ENCODE measurements around the gene PIGL.

- TF ChIP-seq CTCF (IDR thresholded peaks at IDR 0.05) = no peak
- TF ChIP-seq E2F1 (CRISPR knock-in tag; IDR thresholded peaks at IDR 0.05) = no peak
- TF ChIP-seq NFYB (CRISPR knock-in tag; conservative IDR thresholded peaks at IDR 0.05; ENCODE audit: low read depth) = no peak
- no peak for TF ChIP-seq TP53 (CRISPR knock-in tag; IDR thresholded peaks at IDR 0.05)
- no peak for TF ChIP-seq ZNF138 (CRISPR knock-in tag; conservative IDR thresholded peaks at IDR 0.05)
- TF ChIP-seq TEAD1 (CRISPR knock-in tag; IDR thresholded peaks at IDR 0.05) = no peak
- TF ChIP-seq RELA (CRISPR knock-in tag; IDR thresholded peaks at IDR 0.05; ENCODE audit: borderline replicate concordance) = no peak
- no peak for TF ChIP-seq IRF2 (CRISPR knock-in tag; IDR thresholded peaks at IDR 0.05; ENCODE audit: borderline replicate concordance, low read depth)
- TF ChIP-seq PRDM15 (CRISPR knock-in tag; IDR thresholded peaks at IDR 0.05) = no peak
- no peak for TF ChIP-seq ESRRA (CRISPR knock-in tag; IDR thresholded peaks at IDR 0.05; ENCODE audit: borderline replicate concordance)
Observed at GRCh38 chr17:16282522-16282921, 65.5 kb downstream of the PIGL start.

Data from WTC11 (cell line).